Neural cell (in vitro differentiated cells): ENCODE data around the gene AKR7A2.

Source experiments
- CTCF ChIP-seq: fragments of 450-650 bp; IDR thresholded peaks from 2 replicates; pipeline ENCODE4 v1.5.1; 2014; ENCODE audit warnings: antibody characterized with exemption, mild to moderate bottlenecking, moderate library complexity; ENCODE audit not compliant: poor library complexity, severe bottlenecking
- EZH2 ChIP-seq: fragments of 200-600, 300-800 bp; shearing (Covaris generic), sonication (generic); IDR thresholded peaks from 2 replicates; pipeline ENCODE4 v1.6.1; 2014; ENCODE audit warnings: antibody characterized with exemption, low read length, borderline replicate concordance, mild to moderate bottlenecking; ENCODE audit not compliant: insufficient read depth, poor library complexity, severe bottlenecking
- POLR2AphosphoS5 ChIP-seq: IDR thresholded peaks from 2 replicates; pipeline ENCODE4 v1.6.1; 2012
- TAF1 ChIP-seq: IDR thresholded peaks from 2 replicates; pipeline ENCODE4 v1.6.1; 2012; ENCODE audit warnings: low read depth

GRCh38 chr1:19308509-19308907 lies 3.4 kb downstream of the AKR7A2 start:
- TF ChIP-seq CTCF = no peak
- no peak for TF ChIP-seq EZH2
- no peak for TF ChIP-seq POLR2AphosphoS5
- no peak for TF ChIP-seq TAF1
